Activated CD4-positive, alpha-beta memory T cell treated with anti-CD3 and anti-CD28 coated beads for 36 hours (primary cell): Measurements from ENCODE around the gene DCAF5. TPM values are rescaled to one million over a fixed set of nuclear protein-coding genes. Genes with fewer than 3 reads are reported as not detected.
A peak's percentile ranks its signal among the peaks of the same experiment; 100 is the strongest.
"Not testable (repeated sequence)": the region's sequence is repeated elsewhere in the genome, so short reads cannot be mapped to it uniquely, and the experiment has no call there.

Experiments
- CTCF ChIA-PET: fragments of 350-600 bp; sonication (Branson Sonifier 250); formaldehyde crosslinking; loops from one replicate; lab custom pipeline; 2021; ENCODE audit warnings: antibody characterized with exemption, inconsistent platforms; lab: Charles Lee
- POLR2A ChIA-PET: fragments of 350-600 bp; sonication (Branson Sonifier 250); formaldehyde crosslinking; loops from one replicate; lab custom pipeline; 2021; ENCODE audit warnings: antibody characterized with exemption; lab: Charles Lee
- DNase-seq: peaks from one replicate; pipeline ENCODE4 v3.0.0-alpha.2; 2020
- H3K27ac Mint-ChIP-seq: one replicate; pipeline ENCODE4 v1.8.0; 2021; ENCODE audit warnings: mixed read lengths
- H3K27me3 Mint-ChIP-seq: one replicate; pipeline ENCODE4 v1.8.0; 2021; ENCODE audit warnings: mixed read lengths
- H3K36me3 Mint-ChIP-seq: one replicate; pipeline ENCODE4 v1.8.0; 2021; ENCODE audit warnings: mixed read lengths
- H3K4me1 Mint-ChIP-seq: one replicate; pipeline ENCODE4 v1.8.0; 2021; ENCODE audit warnings: low read depth, mixed read lengths
- H3K4me3 Mint-ChIP-seq: one replicate; pipeline ENCODE4 v1.8.0; 2021; ENCODE audit warnings: mild to moderate bottlenecking, mixed read lengths
- H3K9me3 Mint-ChIP-seq: one replicate; pipeline ENCODE4 v1.8.0; 2021; ENCODE audit warnings: mixed read lengths
- intact Hi-C: fragments of 100-400 bp; cut with micrococcal nuclease; formaldehyde crosslinking; loops from one replicate; pipeline ENCODE4 v1.15.1; 2023
- total RNA-seq, 2 experiments: library from RNA; stranded (reverse); gene quantifications; one replicate each; pipeline ENCODE4 v1.2.3, GENCODE V29; 2021

Gene DCAF5
- total RNA-seq, 2 experiments from 2014 or later: 32.3 to 34.0 TPM

GRCh38 chr14:69083181-69083580, 69.7 kb downstream of the DCAF5 start:
- Mint-ChIP-seq H3K27me3 (no peaks in the 10 kb centered on the region), H3K4me1 (peaks cover 12% of the 10 kb centered on the region), H3K4me3 (no peak overlapping the region), H3K36me3 (peaks cover 23% of the 10 kb centered on the region), H3K9me3 (no peaks in the 10 kb centered on the region), H3K27ac (no peak overlapping the region)
- CTCF ChIA-PET: interaction anchor here (0.6 to 1.3 kb wide), 3 partner anchors 160 to 220 kb away, joined by 3 to 7 read pairs (median 4); no protein-coding TSS in a partner anchor
- no peak for DNase-seq
- POLR2A ChIA-PET: no interaction called here
- intact Hi-C loops: no loop called here

- POLR2A ChIA-PET: no interaction called here
- no peak for DNase-seq
- peaks cover 19% of the 10 kb centered on the region for H3K36me3 Mint-ChIP-seq
- H3K4me3 Mint-ChIP-seq: no peak overlapping the region
- H3K27ac Mint-ChIP-seq: no peak overlapping the region
- no peaks in the 10 kb centered on the region for H3K9me3 Mint-ChIP-seq
- CTCF ChIA-PET: interaction anchor here (0.7 kb wide), 1 partner anchor 9 kb away, joined by 4 read pairs; no protein-coding TSS in a partner anchor
- H3K4me1 Mint-ChIP-seq: peaks cover 12% of the 10 kb centered on the region
- H3K27me3 Mint-ChIP-seq: no peaks in the 10 kb centered on the region
- intact Hi-C loops: no loop called here
Measured at GRCh38 chr14:69081271-69081670, 71.6 kb downstream of the DCAF5 start.

GRCh38 chr14:69079747-69080146, 73.2 kb downstream of the DCAF5 start:
- Mint-ChIP-seq H3K4me3 (no peak overlapping the region), H3K27ac (no peak overlapping the region), H3K4me1 (peaks cover 12% of the 10 kb centered on the region), H3K9me3 (no peaks in the 10 kb centered on the region), H3K36me3 (peaks cover 15% of the 10 kb centered on the region), H3K27me3 (no peaks in the 10 kb centered on the region)
- POLR2A ChIA-PET: no interaction called here
- CTCF ChIA-PET: interaction anchor here (1.5 to 1.9 kb wide), 2 partner anchors 10 to 11 kb away, joined by 5 to 7 read pairs; no protein-coding TSS in a partner anchor
- intact Hi-C loops: no loop called here
- DNase-seq: no peak

GRCh38 chr14:69079188-69079742, 73.7 kb downstream of the DCAF5 start:
- no peak for DNase-seq
- no peak overlapping the region for H3K27ac Mint-ChIP-seq
- intact Hi-C loops: no loop called here

GRCh38 chr14:69077841-69078240, 75.1 kb downstream of the DCAF5 start:
- ChIA-PET POLR2A (no interaction called here), CTCF (no interaction called here)
- H3K27ac Mint-ChIP-seq: no peak overlapping the region
- H3K4me1 Mint-ChIP-seq: peaks cover 19% of the 10 kb centered on the region
- intact Hi-C loops: no loop called here
- DNase-seq: no peak
- H3K4me3 Mint-ChIP-seq: no peak overlapping the region
- H3K36me3 Mint-ChIP-seq: peaks cover 22% of the 10 kb centered on the region
- no peaks in the 10 kb centered on the region for H3K27me3 Mint-ChIP-seq
- H3K9me3 Mint-ChIP-seq: no peaks in the 10 kb centered on the region

More at GRCh38 chr14:69079188-69079742, 73.7 kb downstream of the DCAF5 start:
- no peak overlapping the region for H3K4me3 Mint-ChIP-seq
- ChIA-PET CTCF (interaction anchor here (1.5 to 1.9 kb wide), 2 partner anchors 10 to 12 kb away, joined by 5 to 7 read pairs; no protein-coding TSS in a partner anchor), POLR2A (no interaction called here)
- no peaks in the 10 kb centered on the region for H3K9me3 Mint-ChIP-seq
- H3K4me1 Mint-ChIP-seq: peaks cover 12% of the 10 kb centered on the region
- no peaks in the 10 kb centered on the region for H3K27me3 Mint-ChIP-seq
- H3K36me3 Mint-ChIP-seq: peaks cover 19% of the 10 kb centered on the region

DNA sequence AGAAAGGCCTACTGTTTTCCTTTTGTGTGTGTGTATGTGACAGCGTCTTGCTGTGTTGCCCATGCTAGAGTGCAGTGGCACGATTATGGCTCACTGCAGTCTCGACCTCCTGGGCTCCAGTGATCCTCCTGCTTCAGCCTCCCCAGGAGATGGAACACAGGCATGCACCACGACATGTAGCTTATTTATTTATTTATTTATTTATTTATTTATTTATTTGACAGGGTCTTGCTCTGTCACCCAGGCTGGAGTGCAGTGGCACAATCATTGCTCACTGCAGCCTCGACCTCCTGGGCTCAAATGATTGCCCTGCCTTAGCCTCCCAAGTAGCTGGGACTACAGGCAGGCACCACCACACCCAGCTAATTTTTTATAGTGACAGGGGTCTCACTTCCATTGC, 75.7 kb downstream of the DCAF5 start:
- H3K27me3 Mint-ChIP-seq, intact Hi-C loops, POLR2A ChIA-PET, DNase-seq, H3K4me3 Mint-ChIP-seq, H3K27ac Mint-ChIP-seq, CTCF ChIA-PET, H3K9me3 Mint-ChIP-seq: not testable (repeated sequence)
- Mint-ChIP-seq H3K36me3 (peaks cover 27% of the 10 kb centered on the region), H3K4me1 (peaks cover 25% of the 10 kb centered on the region)

GRCh38 chr14:69076341-69076740, 76.6 kb downstream of the DCAF5 start:
- no peaks in the 10 kb centered on the region for H3K27me3 Mint-ChIP-seq
- peaks cover 25% of the 10 kb centered on the region for H3K36me3 Mint-ChIP-seq
- DNase-seq: no peak
- intact Hi-C loops: no loop called here
- CTCF ChIA-PET: no interaction called here
- H3K9me3 Mint-ChIP-seq: no peaks in the 10 kb centered on the region
- no peak overlapping the region for H3K4me3 Mint-ChIP-seq
- H3K27ac Mint-ChIP-seq: no peak overlapping the region
- POLR2A ChIA-PET: no interaction called here
- peaks cover 25% of the 10 kb centered on the region for H3K4me1 Mint-ChIP-seq

GRCh38 chr14:69073915-69074314, 79.0 kb downstream of the DCAF5 start:
- peaks cover 24% of the 10 kb centered on the region for H3K36me3 Mint-ChIP-seq
- H3K4me1 Mint-ChIP-seq: peaks cover 21% of the 10 kb centered on the region
- H3K4me3 Mint-ChIP-seq: no peak overlapping the region
- ChIA-PET POLR2A (interaction anchor here (1.0 kb wide), 1 partner anchor 17 kb away, joined by 5 read pairs; no protein-coding TSS in a partner anchor), CTCF (no interaction called here)
- H3K27me3 Mint-ChIP-seq: no peaks in the 10 kb centered on the region
- no peaks in the 10 kb centered on the region for H3K9me3 Mint-ChIP-seq
- no peak overlapping the region for H3K27ac Mint-ChIP-seq
- intact Hi-C loops: no loop called here
- DNase-seq: no peak

GRCh38 chr14:69073429-69073828, 79.5 kb downstream of the DCAF5 start:
- H3K36me3 Mint-ChIP-seq: peaks cover 22% of the 10 kb centered on the region
- H3K27me3 Mint-ChIP-seq: no peaks in the 10 kb centered on the region
- H3K4me1 Mint-ChIP-seq: peaks cover 23% of the 10 kb centered on the region
- POLR2A ChIA-PET: interaction anchor here (1.0 kb wide), 1 partner anchor 16 kb away, joined by 5 read pairs; no protein-coding TSS in a partner anchor
- CTCF ChIA-PET: no interaction called here
- intact Hi-C loops: no loop called here
- H3K9me3 Mint-ChIP-seq: no peaks in the 10 kb centered on the region
- DNase-seq: no peak
- no peak overlapping the region for H3K27ac Mint-ChIP-seq
- no peak overlapping the region for H3K4me3 Mint-ChIP-seq

DNA sequence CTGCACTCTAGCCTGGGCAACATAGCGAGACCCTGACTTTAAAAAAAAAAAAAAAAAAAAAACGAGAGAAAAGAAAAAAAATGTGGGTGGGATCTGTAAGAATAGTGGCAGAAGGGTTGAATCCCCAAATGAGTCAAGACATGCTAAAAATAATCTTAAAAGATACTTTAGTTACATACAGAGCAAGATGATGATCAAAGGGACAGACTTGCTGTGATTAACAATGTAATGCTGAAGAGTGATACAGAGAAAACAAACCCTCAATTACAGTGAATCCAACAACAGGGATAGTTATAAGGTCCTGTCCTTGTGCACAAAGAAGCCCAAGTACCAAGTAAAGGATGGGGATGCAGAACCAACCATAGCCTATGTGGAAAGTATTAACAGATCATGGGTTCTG, 80.3 kb downstream of the DCAF5 start:
- no peak overlapping the region for H3K4me3 Mint-ChIP-seq
- peaks cover 26% of the 10 kb centered on the region for H3K36me3 Mint-ChIP-seq
- ChIA-PET POLR2A (no interaction called here), CTCF (interaction anchor here (0.9 kb wide), 1 partner anchor 57 kb away, joined by 3 read pairs; no protein-coding TSS in a partner anchor)
- intact Hi-C loops: no loop called here
- DNase-seq: no peak
- H3K4me1 Mint-ChIP-seq: peaks cover 22% of the 10 kb centered on the region
- no peaks in the 10 kb centered on the region for H3K27me3 Mint-ChIP-seq
- no peaks in the 10 kb centered on the region for H3K9me3 Mint-ChIP-seq
- no peak overlapping the region for H3K27ac Mint-ChIP-seq

DNA sequence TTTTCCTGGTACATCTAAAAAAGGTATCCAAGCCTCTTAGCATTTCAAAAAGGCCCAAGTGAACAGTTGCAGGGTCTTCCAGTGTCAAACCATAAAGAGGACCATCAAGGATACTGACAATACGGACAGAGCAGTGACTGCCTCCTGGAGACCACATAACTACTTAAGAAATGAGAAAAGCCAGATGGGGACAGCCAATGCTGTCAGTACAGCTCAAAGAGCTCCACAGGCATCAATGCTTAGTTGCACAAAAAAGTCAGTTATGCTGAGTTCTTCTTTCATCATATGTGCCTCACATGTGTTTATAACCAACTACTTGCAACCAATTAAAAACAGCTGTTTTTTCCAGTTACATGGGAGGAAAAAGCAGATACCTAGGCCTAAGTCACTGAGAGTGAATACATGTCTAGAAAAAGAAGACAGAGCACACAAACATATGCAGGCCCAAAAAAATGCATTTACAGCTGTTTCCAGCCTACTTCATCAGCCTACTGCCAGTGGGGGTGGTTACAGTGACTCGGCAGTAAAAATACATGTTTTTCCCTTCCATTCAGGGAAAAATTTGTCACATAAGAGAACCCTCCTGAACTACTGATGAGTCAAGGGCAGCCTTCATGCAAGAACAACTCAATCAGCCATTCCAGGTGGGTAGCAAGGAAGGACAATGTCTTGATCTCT, 84.0 kb downstream of the DCAF5 start:
- no peaks in the 10 kb centered on the region for H3K9me3 Mint-ChIP-seq
- peaks cover 21% of the 10 kb centered on the region for H3K36me3 Mint-ChIP-seq
- no peak overlapping the region for H3K4me3 Mint-ChIP-seq
- intact Hi-C loops: no loop called here
- no peaks in the 10 kb centered on the region for H3K27me3 Mint-ChIP-seq
- DNase-seq: no peak
- H3K4me1 Mint-ChIP-seq: peaks cover 31% of the 10 kb centered on the region
- CTCF ChIA-PET: interaction anchor here (1.0 to 1.6 kb wide), 2 partner anchors 60 to 157 kb away, joined by 3 to 5 read pairs; no protein-coding TSS in a partner anchor
- peak overlapping the region; percentile 43 for H3K27ac Mint-ChIP-seq
- POLR2A ChIA-PET: interaction anchor here (0.6 kb wide), 1 partner anchor 94 kb away, joined by 3 read pairs; no protein-coding TSS in a partner anchor

DNA sequence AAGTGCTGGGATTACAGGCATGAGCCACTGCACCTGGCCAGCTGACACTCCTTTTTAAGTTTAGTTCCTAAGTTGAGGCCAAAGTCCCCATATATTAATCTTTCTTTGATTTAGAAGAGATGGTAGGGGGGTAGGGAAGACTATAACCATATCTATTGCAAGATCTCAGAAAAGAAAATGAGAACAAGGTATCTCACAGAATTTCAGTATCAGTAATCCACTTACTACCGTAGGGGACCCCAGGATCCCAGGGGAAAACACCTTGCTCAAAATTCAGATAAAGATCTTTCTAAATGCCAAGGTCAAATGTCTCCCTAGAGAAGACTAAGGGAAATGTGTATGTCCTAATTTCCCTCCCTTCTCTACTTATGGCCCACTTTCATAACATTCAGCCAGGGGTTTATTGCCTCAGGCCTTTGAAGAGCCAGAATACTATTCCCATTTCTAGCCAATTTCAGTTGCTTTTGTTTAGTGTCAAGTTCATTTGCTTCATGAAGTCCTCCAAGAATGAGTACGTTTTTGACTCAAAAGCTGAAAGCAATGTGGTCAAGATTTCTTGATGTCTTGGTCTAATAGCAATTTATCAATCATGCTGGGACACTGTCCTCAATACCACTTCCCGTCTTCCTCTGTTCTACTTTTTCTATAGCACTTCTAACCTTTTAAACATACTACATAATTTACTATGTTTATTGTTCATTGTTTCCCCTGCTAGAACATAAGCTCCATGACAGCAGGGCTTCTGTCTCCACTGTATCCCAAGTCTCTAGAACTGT, 86.3 kb downstream of the DCAF5 start:
- ChIA-PET CTCF (no interaction called here), POLR2A (no interaction called here)
- no peak for DNase-seq
- H3K4me1 Mint-ChIP-seq: peaks cover 17% of the 10 kb centered on the region
- no peak overlapping the region for H3K27ac Mint-ChIP-seq
- intact Hi-C loops: no loop called here
- peaks cover 18% of the 10 kb centered on the region for H3K36me3 Mint-ChIP-seq
- H3K27me3 Mint-ChIP-seq: no peaks in the 10 kb centered on the region
- no peaks in the 10 kb centered on the region for H3K9me3 Mint-ChIP-seq
- H3K4me3 Mint-ChIP-seq: no peak overlapping the region
